NK-92 treated with Interleukin-12 subunit alpha and Interleukin-12 subunit beta, amount 100 ng/mL, for 24 hours (cell line): ENCODE data around the gene PEX11G.
"Not testable (repeated sequence)": the region's sequence is repeated elsewhere in the genome, so short reads cannot be mapped to it uniquely, and the experiment has no call there.

Experiments used
- DNase-seq: peaks from one replicate; lab custom pipeline; 2025; lab: John Stamatoyannopoulos, UW

The PEX11G gene

DNA sequence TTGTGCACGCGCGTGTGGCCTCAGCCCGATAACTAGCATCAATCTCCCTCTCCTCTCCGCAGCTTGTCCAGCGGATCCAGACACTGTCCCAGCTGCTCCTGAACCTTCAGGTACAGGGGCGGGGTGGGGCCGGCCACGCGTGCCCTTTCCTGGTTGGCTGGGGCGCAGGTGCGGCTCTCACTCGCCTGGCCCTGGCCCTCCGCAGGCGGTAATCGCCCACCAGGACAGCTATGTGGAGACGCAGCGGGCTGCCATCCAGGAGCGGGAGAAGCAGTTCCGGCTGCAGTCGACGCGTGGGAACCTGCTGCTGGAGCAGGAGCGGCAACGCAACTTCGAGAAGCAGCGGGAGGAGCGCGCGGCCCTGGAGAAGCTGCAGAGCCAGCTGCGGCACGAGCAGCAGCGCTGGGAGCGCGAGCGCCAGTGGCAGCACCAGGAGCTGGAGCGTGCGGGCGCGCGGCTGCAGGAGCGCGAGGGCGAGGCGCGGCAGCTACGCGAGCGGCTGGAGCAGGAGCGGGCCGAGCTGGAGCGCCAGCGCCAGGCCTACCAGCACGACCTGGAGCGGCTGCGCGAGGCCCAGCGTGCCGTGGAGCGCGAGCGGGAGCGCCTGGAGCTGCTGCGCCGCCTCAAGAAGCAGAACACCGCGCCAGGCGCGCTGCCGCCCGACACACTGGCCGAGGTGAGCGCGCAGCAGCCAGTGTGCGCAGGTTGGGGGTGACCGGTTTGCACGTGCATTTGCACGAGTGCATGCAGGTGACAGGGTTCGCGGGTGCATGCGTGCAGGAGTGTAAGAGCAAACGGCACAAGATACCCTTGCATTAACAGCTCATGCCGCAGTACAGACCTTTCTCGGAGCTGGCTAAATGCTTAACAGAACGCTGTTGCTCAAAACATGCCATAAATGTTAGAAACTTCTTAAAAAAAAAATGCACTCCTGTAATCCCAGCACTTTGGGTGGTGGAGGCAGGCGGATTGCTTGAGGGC is 21.5 kb downstream of the PEX11G start:
- DNase-seq: no peak

DNA sequence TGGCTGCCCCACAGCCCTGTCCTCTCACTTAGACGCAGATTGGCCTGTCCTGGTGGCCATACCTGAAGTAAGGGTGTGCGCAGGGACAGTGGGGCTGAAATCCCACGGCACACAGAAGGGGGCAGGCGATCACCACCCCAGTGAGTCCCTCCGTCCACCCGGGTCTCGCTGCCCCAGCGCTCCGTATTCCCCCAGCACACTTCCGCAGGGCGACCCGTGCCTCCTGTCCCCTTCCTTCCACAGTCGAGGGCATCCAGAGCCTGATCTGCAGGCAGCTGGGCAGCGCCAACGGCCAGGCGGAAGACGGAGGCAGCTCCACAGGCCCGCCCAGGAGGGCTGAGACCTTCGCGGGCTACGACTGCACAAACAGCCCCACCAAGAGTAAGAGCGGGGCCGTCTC is 25.3 kb downstream of the PEX11G start:
- DNase-seq: no peak

DNA sequence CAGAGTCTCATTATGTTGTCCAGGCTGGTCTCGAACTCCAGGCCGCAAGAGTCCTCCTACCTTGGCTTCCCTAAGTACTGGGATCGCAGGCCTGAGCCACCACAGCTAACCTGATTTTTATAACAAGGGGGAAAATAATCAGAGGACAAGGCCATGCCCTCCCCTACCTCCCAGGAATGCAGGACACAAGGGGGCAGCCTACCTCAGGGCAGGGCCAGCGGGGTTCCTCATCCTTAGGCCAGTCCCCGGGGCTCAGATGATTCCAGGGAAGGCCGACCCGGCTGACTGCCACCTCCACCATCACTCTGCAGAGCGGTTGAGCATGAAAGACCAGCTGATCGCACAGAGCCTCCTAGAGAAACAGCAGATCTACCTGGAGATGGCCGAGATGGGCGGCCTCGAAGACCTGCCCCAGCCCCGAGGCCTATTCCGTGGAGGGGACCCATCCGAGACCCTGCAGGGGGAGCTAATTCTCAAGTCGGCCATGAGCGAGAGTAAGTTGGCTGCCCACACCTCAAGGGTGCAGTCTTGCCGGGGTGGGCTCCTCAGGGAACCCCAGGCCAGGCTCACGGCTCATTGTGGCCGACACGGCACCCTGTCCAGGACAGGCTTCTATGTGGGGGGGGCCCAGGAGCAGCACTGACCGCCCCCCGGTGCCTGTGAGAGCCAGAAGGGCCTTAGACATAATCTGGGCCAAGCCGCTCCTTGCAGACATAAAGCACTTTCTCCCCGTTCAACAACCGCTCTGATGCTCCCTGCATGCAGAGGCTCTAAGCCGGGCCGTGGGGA is 26.8 kb downstream of the PEX11G start:
- no peak for DNase-seq

DNA sequence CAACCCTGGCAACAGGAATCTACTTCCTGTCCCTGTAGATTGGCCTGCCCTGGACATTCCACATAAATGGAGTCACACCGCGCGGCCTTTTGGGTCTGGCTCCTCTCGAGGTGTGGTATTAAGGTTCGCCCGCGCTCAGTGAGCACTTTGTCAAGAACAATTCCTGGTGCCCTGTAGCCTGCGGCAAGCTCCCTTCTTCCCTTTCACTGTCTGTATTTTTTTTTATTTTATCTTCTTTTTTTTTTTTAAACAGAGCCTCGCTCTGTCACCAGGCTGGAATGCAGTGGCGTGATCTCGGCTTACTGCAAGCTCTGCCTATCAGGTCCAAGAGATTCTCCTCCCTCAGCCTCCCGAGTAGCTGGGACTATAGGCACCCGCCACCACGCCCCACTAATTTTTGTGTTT is 28.3 kb downstream of the PEX11G start:
- no peak for DNase-seq

DNA sequence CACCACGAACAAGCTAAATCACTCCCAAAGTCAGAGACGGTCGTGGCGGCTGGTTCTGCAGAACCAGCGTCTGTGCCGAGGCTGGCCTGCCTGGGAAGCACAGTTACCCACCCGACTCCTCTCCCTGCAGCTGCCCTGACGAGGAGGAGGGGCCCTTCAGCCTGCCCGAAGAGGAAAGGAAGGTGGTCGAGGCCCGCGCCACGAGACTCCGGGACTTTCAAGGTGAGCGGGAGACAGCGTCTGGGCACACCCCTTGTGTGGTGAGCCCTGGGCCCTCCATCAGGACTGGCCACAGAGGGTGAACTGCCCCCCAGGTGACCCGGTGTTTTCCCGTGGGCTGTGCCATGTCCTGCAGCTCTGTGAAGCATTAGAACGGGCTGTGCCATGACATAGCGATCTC is 29.1 kb downstream of the PEX11G start:
- DNase-seq: no peak

DNA sequence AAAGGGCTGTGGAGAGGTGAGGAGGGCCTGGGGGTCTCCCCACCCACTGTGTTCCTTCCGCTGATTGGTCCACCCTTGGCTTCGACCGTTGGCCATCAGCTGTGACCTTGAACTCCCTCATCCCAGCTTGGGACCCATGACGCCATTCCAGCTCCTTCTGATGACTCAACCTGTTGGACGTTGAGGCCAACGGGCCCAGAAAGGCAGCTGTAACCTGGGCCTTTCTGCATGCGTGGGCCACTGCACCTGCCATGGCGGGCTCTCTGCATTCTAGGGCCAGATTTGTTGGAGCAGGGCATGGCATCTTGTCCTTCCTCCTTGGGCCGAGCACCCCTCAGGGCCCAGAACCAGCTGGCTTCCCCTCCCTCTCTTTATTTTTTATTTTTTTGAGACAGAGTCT is 30.2 kb downstream of the PEX11G start:
- no peak for DNase-seq

DNA sequence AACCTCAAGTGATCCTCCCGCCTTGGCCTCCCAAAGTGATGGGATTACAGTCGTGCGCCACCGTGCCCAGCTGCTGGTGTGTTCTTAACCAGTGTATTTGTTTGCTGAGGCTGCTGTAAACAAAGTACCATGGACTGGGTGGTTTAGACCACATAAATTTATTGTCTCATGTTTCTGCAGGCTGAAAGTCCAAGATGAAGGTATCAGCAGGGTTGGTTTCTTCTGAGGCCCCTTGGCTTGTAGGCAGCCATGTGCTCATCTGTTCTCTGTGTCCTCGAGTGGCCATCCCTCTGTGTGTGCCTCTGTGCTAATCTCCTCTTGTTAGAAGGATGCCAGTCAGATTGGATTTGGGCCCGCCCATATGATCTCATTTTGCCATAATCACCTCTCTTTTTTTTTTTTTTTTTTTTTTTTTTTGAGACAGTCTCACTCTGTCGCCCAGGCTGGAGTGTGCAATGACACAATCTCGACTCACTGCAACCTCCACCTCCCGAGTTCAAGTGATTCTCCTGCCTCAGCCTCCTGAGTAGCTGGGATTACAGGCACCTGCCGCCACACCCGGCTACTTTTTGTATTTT is 31.8 kb downstream of the PEX11G start:
- no peak for DNase-seq

DNA sequence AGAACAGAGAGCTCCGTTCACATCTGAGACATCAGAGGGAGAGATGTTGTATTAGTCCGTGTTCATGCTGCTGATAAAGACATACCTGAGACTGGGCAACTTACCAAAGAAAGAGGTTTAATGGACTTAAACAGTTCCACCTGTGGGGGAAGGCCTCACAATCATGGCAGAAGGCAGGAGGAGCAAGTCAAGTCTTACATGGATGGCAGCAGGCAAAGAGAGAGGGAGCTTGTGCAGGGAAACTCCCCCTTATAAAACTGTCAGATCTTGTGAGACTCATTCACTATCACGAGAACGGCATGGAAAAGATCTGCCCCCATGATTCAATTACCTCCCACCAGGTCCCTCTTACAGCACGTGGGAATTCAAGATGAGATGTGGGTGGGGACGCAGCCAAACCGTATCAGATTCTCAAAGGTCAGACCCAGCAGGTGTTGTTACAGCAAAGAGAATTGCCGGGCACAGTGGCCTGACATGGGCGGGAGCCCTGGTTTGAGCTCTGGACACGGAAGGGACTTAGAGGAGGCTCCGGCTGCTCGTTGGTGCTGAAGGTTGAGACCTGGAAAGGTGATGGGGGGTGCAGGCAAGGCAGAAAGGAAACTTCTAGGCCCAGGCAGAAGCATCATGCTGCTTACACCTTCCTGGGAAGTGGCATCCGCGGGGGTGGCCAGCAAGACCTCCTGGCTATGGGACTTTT is 33.1 kb downstream of the PEX11G start:
- DNase-seq: no peak

DNA sequence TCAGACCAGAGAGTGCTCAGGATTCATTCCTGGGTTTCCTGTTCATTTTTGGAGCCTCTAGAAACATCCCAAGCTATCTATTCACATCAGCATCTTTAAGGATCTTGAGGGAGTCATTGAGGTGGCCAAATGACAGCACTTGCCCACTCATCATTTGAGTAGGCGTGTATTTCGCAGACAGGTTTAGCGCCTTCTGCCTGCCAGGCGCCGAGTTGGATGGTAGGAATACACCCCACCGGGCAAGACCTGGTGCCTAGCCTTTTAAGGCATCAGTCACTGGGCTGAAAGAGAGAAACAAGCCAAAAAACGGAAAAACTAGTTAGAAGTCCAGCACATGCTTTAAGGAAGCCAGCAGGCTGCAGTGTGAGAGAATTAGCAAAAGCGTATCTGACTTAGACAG is 33.8 kb downstream of the PEX11G start:
- DNase-seq: no peak

DNA sequence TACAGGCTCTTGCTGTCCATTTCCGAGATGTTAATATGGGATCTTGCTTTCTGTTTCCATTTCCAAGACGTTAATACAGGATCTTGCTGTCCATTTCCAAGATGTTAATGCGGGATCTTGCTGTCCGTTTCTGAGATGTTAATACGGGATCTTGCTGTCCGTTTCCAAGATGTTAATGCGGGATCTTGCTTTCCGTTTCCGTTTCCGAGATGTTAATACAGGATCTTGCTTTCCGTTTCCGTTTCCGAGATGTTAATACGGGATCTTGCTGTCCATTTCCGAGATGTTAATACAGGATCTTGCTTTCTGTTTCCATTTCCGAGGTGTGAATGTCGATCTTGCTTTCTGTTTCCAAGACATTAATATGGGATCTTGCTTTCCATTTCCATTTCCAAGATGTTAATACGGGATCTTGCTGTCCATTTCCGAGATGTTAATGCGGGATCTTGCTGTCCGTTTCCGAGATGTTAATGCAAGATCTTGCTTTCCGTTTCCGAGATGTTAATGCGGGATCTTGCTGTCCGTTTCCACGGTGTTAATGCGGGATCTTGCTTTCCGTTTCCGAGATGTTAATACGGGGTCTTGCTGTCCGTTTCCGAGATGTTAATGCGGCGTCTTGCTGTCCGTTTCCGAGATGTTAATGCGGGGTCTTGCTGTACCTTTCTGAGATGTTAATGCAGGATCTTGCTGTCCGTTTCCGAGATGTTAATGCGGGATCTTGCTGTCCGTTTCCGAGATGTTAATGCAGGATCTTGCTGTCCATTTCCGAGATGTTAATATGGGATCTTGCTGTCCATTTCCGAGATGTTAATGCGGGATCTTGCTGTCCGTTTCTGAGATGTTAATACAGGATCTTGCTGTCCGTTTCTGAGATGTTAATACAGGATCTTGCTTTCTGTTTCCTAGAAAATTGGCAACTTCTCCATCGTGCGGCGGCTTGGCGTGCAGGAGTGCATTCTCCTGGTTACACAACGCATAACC is 38.3 kb downstream of the PEX11G start:
- DNase-seq: no peak

DNA sequence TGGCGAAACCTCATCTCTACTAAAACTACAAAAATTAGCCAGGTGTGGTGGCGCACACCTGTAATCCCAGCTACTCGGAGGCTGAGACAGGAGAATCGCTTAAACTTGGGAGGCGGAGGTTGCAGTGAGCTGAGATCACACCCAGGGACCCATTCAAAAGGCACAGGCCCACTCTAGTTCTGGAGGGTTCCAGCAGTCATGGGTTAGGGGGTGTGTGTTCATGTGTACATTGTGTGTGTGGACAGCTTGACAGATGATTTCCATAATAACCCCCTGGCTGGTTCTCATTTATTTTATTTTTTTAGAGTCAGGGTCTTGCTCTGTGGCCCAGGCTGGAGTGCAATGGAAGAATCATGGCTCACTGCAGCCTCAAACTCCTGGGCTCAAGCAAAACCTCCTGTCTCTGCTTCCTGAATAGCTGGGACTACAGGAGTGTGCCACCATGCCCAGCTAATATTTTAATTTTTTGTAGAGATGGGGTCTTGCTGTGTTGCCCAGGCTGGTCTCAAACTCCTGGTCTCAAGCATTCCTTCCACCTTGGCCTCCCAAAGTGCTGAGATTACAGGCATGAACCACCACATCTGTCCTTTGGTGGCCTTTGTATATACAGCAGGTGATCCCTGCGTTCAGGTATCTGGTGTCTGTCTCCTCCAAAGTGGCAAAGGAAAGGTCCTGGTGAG is 39.3 kb downstream of the PEX11G start:
- DNase-seq: not testable (repeated sequence)

DNA sequence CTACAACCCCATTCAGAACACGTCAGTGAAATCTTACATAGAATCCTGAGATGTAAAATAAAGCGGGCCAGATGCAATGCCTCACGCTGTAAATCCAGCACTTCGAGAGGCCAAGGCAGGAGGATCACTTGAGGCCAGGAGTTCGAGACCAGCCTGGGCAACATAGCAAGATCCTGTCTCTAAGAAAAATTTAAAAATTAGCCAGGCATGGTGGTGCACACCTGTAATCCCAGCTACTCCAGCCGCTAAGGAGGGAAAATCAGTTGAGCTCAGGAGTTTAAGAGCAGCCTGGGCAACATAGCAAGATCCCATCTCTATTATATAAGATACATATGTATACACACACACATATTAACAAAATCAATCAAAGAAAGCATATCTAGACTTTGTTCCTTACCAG is 41.2 kb downstream of the PEX11G start:
- DNase-seq: no peak

DNA sequence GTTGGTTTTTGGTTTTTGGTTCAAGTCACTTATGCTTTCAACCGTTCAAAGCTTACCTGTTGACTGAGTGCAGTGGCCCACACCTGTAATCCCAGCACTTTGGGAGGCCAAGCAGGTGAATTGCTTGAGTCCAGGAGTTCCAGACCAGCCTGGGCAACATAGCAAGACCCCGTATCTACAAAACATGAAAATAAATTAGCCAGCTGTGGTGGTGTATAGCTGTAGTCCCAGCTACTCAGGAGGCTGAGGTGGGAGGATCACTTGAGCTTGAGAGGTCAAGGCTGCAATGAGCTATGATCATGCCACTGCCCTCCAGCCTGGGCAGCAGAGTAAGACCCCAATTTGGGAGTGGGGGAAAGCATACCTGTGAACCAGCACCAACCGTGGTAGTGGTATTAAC is 43.7 kb downstream of the PEX11G start:
- DNase-seq: no peak

DNA sequence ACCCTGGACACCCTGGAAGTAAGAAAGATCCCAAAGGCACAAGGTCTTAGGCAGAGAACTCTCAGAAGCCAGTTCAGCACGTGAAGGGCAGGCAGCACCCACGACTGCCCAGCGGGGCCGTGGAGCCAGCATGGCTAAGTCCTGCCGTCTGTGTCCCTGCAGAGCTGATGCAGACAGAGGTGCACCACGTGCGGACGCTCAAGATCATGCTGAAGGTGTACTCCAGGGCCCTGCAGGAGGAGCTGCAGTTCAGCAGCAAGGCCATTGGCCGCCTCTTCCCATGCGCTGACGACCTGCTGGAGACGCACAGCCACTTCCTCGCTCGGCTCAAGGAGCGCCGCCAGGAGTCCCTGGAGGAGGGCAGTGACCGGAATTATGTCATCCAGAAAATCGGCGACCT is 44.8 kb downstream of the PEX11G start:
- no peak for DNase-seq

DNA sequence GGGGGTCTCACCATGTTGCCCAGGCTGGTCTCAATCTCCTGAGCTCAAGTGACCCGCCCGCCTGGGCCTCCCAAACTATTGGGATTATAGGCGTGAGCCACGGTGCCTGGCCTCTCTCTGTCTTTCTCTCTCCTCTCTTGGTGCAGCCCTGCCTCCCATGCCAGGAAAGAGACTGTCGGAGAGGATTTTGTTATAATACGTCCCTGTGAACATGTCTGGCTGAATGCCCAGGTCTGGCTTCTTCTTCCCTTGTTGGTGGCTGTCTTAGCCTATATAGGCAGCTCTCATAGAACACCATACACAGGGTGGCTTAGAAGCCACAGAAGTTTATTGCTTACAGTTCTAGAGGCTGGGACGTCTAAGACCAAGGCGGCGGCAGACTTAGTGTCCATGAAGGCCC is 46.4 kb downstream of the PEX11G start:
- no peak for DNase-seq

DNA sequence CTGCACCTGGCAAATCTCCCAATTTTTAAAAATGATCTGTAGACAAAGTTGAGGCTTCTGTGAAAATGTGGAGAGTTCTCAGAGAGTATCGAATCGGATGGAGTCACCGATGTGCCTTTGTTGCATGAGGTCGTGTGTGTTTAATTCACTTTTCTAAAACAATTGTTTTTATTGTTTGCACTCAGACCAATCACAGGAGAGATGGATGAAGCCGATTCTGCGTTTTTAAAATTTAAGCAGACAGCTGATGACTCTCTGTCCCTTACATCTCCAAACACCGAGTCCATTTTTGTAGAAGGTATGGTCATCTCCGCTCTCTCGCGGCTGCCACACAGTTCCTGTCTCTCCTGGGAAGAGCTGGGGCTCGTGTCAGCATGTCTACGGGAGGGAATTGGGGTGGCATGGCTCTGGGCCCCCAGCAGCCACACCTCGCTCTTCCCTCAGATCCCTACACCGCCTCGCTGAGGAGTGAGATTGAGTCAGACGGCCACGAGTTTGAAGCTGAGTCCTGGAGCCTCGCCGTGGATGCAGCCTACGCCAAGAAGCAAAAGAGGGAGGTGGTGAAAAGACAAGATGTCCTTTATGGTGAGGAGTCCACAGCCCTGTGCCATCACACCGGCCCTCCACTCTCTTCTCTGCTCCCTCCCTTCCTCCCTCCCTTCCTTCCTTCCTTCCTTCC is 47.2 kb downstream of the PEX11G start:
- no peak for DNase-seq

DNA sequence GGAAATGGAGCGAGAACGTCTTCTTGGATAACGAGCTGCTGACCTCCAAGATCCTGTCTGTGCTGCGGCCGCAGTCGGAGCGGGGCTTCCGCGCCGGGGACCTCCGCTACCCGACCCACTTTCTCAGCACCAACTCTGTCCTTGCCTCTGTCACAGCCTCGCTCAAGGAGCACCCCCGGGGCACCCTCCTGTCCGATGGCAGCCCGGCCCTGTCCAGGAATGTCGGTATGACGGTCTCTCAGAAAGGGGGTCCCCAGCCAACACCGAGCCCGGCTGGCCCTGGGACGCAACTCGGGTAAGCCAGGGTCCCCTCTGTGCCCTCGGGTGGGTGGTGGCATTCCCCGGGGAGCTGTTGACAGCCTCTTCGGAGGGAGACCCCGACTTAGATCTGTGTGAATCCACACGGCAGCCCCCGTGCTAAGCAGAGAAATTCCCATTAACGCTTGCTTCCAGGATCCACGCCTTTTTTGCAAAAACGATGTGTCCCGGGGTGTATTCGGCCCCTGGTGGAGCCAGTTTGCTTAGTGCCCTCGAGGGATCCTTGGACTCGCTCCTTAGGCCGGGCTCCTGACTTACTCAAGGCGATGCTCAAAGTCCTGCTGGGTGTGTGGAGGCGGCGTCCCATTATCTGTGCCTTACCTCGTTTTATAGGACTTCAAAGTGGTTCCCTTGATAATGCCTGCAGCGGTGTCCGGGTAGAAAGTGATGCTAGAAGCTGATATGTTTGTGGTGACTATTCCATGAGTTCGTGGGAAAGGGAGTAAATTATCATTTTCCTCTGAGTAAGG is 48.5 kb downstream of the PEX11G start:
- DNase-seq: no peak

DNA sequence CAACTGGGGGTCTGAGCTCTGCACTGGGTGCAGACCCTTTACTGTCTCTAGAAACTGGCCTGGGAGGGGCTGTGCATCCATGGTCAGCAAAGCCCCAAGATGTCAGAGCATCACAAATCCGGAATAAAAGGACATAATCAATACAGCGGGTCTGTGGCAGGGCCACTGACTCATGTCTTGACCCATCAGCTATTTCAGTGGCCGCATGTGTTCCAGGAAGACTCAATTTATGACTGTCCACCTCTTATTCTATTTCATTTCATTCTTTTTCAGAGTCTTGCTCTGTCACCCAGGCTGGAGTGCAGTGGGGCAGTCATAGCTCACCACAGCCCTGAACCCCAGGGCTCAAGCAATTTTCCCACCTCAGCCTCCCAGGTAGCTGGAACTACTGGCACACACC is 53.2 kb downstream of the PEX11G start:
- no peak for DNase-seq

DNA sequence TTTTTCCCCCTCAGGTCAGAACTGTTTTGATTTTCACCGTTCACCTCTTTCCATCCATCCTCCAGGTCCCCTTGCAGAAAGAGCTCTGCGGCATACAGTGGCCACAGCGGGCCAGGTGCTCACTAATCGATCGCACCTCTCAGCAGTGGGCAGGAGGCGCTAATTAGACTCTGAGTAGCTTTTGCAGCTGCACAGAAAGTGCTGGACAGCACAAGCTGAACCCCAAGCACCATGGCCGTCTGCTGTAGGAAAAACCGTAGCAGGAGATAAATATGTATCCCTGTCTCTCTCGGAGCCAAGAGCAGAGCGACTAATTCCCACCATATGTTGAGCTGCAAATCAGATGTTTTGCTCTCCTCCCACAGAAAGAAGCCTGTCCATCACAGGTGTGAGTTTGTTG is 54.4 kb downstream of the PEX11G start:
- no peak for DNase-seq
